HT-29 (cell line): ENCODE data around the gene SFXN2. TPM values are rescaled to one million over a fixed set of nuclear protein-coding genes. Genes with fewer than 3 reads are reported as not detected.

Experiments
- DNase-seq: peaks from one replicate; pipeline ENCODE4 v3.0.0-alpha.2; 2015; ENCODE audit warnings: low spot score
- total RNA-seq: library from RNA; depleted of rRNA; stranded (reverse); fragments of >200 nt; shearing (Covaris generic); gene quantifications from 2 replicates; pipeline ENCODE4 v1.2.3, GENCODE V29; 2014; rRNA removed

The SFXN2 gene
- total RNA-seq, 1 experiment from 2014 or later = 33.4 TPM

GRCh38 chr10:102776779-102777456, 62.5 kb downstream of the SFXN2 start:
- no peak for DNase-seq

GRCh38 chr10:102777711-102778453, 63.4 kb downstream of the SFXN2 start:
- no peak for DNase-seq

DNA sequence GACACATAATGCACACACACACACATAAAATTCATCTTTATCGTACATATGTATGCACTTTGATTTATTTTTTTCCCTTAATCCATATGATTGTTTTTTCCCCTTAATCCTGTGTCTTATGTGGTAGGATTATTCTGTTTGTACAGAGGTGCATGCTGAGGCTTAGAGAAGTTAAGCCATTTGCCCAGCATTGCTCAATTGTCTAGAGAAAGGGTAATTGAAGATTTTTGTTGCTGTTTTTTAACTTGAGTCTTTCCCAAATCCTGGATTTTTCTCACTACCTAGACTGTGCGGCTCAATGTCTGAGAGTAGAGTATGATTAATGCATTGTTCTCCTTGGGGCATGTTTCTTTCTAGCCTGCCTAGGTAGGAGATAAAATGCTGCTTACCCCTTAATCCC, 64.3 kb downstream of the SFXN2 start:
- DNase-seq = no peak

DNA sequence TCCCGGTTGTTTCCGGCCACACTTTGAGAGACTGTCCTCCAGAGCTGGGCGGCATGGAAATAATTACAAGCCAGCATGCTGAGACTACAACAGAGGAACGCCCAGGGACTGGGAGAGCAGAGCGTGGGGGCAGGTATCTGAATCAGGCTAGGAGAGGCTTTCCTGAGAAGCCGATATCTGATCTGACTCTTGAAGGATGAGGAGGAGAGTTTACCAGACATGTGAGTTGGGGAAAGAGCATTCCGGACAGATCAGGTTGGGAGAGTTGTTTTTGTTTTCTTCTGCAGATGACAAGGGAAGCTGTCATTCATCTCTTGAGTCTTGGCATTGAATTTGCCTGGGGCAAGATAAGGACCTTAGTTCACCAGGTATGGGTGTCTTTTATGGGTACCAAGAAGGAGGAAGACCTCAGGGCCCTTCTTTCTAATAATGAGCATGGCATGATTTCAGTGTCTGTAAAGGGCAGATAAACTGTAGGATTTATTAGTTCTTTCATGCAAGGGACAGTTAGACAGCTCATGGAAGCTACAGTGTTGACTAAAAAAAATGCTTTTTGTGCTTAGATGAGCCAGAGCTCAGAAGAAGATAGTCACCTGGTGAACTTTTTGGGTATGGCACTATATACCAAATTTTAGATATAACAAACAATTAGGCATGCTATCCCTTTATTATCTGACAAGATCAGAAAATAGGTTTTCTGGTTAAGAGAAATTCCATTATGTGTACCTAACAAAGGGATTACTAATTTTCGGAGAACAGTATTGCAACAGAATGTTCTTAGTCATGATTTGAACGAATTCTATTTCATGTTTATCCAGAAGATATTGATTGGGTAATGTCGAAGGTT, 65.5 kb downstream of the SFXN2 start:
- no peak for DNase-seq

DNA sequence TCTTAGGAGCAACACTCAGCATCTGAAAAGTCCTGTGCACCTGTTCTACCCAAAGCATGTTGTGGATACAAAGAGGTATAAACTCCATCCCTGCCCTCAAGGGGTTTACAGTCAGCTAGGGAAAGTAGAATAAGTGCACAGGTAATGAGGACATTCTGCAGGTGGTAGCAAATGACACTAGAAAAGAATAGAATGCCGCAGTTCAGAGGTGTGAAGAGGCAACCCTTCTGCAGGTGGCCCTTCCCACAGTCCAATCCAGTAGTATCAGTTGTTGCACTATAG, 66.0 kb downstream of the SFXN2 start:
- no peak for DNase-seq

DNA sequence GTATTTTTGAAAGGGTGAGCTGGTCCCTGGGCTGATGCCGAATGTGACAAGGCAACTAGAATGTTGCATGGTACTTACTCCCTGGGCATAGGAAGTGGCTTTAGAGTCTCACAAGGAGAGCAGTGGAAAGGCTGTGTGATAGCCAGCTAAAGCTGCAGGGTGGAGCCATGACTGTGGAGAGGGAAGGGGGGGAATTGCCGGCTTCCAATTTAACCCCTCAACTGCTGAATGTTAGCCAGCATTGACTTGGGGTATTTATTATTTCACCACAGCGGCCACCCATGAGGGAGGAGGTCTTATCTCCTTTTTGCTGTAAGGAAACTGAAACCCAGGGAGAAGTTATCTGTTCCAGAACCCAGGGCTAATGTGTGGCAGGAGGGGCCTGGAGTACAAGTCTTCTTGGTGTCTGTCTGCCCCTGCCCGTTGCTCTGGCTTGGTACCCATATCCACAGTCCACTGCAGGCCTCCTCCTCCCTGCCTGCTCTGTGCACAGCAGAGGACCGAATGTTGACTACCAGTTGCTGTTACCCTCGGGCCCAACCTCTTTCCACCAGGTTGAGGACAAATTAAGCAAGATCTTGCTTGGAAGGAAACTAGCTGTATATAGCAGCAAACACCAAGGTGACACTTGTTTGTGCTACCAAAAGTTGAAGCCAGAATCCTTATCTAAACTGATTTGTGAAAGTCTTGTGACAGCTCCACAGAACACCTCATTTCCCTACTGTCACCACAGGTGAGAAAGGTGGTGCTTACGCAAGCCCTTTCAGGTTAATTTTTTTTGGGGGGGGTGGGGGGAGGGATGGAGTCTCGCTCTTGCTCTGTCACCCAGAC, 66.9 kb downstream of the SFXN2 start:
- DNase-seq = no peak

DNA sequence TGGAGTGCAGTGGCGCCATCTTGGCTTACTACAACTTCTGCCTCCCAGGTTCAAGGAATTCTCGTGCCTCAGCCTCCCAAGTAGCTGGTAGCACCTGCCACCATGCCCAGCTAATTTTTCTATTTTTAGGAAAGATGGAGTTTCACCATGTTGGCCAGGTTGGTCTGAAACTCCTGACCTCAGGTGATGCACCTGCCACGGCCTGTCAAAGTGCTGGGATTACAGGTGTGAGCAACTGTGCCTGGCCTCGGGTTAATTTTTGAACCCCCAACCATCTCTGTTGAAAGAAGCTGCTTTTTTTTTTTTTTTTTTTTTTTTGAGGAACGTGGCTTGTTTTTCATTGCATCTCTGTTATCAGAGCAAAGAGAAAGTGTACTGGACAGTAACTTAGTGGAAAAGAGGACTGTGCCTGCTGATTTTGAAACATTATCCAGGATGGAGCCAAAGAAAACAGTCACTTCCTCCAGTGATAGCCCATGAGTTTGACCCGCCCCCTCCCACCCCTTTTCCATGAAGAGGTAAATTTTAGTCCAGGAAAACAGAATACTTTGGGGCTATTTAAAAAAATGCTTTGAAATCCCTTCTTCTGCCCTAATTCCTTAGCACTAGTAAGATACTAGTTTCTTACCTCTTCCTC, 67.6 kb downstream of the SFXN2 start:
- no peak for DNase-seq

DNA sequence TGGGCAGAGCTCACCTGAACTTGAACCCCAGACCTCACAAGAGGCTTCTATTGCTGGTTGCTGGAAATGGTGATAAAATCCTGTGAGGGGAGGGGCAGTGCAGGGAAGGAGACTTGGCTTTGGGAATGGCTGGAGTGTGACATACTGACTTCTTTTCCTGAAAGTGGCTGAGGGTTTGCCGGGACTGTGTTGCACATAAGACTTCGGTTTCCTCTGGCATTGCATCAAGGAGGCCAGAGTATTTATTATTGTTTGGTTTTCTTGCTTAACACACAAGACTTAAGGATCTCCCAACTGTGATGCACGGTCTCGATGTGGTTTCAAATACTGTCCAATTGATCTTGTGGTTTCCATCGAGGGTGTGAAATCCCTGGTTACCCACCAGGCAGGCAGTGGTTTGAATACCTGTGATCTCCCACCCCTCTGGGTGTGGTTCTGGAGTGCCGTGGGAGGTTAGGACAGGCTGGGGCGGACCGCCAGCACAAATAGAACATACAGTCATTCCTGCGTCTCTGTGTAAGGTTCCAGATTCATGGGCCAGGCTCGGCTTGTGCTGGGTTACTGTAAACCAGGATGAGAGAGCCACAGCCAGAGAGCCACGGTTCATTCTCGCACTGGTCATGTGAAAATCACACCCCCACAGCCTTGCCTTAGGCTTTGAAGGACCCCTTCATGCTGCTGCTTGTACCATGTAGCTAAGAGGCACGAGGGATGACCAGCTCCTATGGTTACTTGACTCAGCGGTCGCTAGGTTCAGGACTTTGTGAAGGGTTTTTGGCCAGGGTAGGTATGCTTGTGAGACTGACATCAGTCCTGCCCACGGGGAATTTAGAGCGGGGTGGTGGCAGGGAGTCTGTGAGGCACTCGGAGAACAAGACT, 68.5 kb downstream of the SFXN2 start:
- no peak for DNase-seq

GRCh38 chr10:102783568-102783967, 69.1 kb downstream of the SFXN2 start:
- no peak for DNase-seq

GRCh38 chr10:102785818-102786217, 71.4 kb downstream of the SFXN2 start:
- no peak for DNase-seq

- DNase-seq = no peak
Measured at GRCh38 chr10:102791754-102792395, 77.4 kb downstream of the SFXN2 start.

Other genes starting within 250 kb of the SFXN2 start
- 65.8 and 66.2 TPM in 2 replicates for gene ACTR1A, start 211.9 kb upstream of the SFXN2 start, total RNA-seq
- gene SUFU, start 210.7 kb upstream of the SFXN2 start, total RNA-seq = 1.8 and 2.0 TPM in 2 replicates
- 81.2 and 82.3 TPM in 2 replicates for gene TRIM8, start 70.2 kb upstream of the SFXN2 start, total RNA-seq
- 4.5 and 6.0 TPM in 2 replicates for gene ARL3, start 239 bp upstream of the SFXN2 start, total RNA-seq
- gene WBP1L, start 29.3 kb downstream of the SFXN2 start, total RNA-seq = 27.5 and 27.6 TPM in 2 replicates
- not detected in 2 replicates for gene CYP17A1, start 122.8 kb downstream of the SFXN2 start, total RNA-seq
- gene BORCS7, start 139.6 kb downstream of the SFXN2 start, total RNA-seq = 9.4 and 10.8 TPM in 2 replicates
- gene AS3MT, start 154.8 kb downstream of the SFXN2 start, total RNA-seq = not detected in 2 replicates
- gene CNNM2, start 203.7 kb downstream of the SFXN2 start, total RNA-seq = 13.9 and 14.5 TPM in 2 replicates